Activated T-helper 1 cell treated with anti-CD3 and anti-CD28 coated beads, Interleukin-12 subunit alpha, Interleukin-12 subunit beta, Interleukin-2, Interleukin-4 antibody, amounts not matched to agents 30 ng/mL and 10 ng/mL and 1 ng/mL, durations not matched to agents 14 hours and 24 hours and 36 hours (primary cell): Measurements from ENCODE around the gene PEAK1. TPM values are rescaled to one million over a fixed set of nuclear protein-coding genes. Genes with fewer than 3 reads are reported as not detected.
"Not testable (repeated sequence)": the region's sequence is repeated elsewhere in the genome, so short reads cannot be mapped to it uniquely, and the experiment has no call there.

Experiments
- DNase-seq: peaks from one replicate; pipeline ENCODE4 v3.0.0; 2021; ENCODE audit warnings: low spot score
- H3K27ac Mint-ChIP-seq: one replicate; pipeline ENCODE4 v1.8.0; 2021; ENCODE audit warnings: mild to moderate bottlenecking, mixed read lengths
- H3K27me3 Mint-ChIP-seq: one replicate; pipeline ENCODE4 v1.8.0; 2022; ENCODE audit warnings: mild to moderate bottlenecking, moderate library complexity, mixed read lengths; ENCODE audit not compliant: insufficient read depth
- H3K36me3 Mint-ChIP-seq: one replicate; pipeline ENCODE4 v1.8.0; 2021; ENCODE audit warnings: low read depth, mixed read lengths
- H3K4me1 Mint-ChIP-seq: one replicate; pipeline ENCODE4 v1.8.0; 2021; ENCODE audit warnings: low read depth, mixed read lengths
- H3K4me3 Mint-ChIP-seq: one replicate; pipeline ENCODE4 v1.8.0; 2021; ENCODE audit warnings: mild to moderate bottlenecking, moderate library complexity, mixed read lengths
- H3K9me3 Mint-ChIP-seq: one replicate; pipeline ENCODE4 v1.8.0; 2021; ENCODE audit warnings: mixed read lengths
- intact Hi-C: fragments of 100-400 bp; cut with micrococcal nuclease; formaldehyde crosslinking; loops from one replicate; pipeline ENCODE4 v1.15.1; 2024
- total RNA-seq: library from RNA; stranded (reverse); gene quantifications from 2 replicates; pipeline ENCODE4 v1.2.3, GENCODE V29; 2022

Gene PEAK1
- total RNA-seq, 1 donor from 2014 or later = 27.0 TPM

DNA sequence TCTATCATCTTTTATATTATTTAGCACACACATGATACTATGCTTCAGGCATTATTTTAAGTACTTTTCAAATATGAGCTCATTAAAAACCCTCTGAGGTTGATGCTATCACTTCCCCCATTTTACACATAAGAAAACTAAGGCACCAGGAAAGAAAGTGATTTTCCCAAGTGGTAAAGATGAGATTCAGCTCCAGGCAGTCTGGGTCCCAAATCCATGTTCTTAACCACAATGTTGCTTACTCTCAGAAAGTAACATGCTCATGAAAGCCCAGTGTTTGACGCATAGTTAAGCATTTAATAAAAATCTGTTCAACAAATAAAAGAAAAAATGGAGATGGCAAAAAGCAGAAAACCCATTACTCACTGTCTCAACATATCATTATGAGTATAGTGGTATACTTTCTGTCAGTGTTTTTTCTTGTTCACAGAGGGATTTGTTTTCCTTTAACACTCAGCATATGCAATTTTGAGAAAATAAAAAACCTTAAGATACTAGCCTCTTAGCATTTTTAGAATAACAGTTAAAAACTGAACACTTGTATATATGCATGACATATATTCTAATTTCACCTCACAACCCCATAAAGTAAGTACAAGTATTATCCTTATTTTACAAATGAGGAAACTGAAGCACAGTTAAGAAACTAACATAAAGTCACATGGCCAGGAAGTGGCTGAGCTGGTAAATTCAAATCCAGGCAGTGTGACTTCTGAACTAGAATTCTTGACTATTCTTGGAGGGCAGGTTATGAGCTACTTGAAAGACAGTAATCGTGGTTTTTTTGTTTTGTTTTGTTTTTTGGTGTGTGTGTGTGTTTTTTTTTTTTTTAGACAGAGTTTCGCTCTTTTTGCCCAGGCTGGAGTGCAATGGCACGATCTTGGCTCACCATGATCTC lies 10.4 kb downstream of the PEAK1 start:
- Mint-ChIP-seq H3K36me3 (peaks cover 7% of the 10 kb centered on the region), H3K4me1 (peaks cover 47% of the 10 kb centered on the region), H3K9me3 (no peaks in the 10 kb centered on the region), H3K27ac (peak overlapping the region; percentile 89), H3K4me3 (peak overlapping the region; percentile 72), H3K27me3 (no peaks in the 10 kb centered on the region)
- DNase-seq = peak; percentile 39
- intact Hi-C loops = loop anchor here (1.0 to 10.0 kb wide), 2 partner anchors 11 to 225 kb away; partner anchors contain the start of genes HMG20A and PEAK1

DNA sequence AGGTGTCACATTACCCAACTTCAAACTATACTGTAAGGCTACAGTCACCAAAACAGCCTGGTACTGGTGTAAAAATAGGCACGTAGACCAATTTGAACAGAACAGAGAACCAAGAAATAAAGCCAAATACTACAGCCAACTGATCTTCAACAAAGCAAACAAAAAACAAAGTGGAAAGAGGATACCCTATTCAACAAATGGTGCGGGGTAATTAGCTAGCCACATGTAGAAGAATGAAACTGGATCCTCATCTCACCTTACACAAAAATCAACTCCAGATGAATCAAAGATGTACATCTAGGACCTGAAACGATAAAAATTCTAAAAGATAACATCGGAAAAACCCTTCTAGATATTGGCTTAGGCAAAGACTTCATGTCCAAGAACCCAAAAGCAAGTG lies 13.1 kb downstream of the PEAK1 start:
- Mint-ChIP-seq H3K9me3 (no peaks in the 10 kb centered on the region), H3K4me1 (peaks cover 57% of the 10 kb centered on the region), H3K27ac (no peak overlapping the region), H3K27me3 (no peaks in the 10 kb centered on the region), H3K4me3 (no peak overlapping the region), H3K36me3 (peaks cover 4% of the 10 kb centered on the region)
- DNase-seq = no peak
- intact Hi-C loops = loop anchor here (10.0 kb wide), 1 partner anchor 222 kb away; no protein-coding TSS in a partner anchor

DNA sequence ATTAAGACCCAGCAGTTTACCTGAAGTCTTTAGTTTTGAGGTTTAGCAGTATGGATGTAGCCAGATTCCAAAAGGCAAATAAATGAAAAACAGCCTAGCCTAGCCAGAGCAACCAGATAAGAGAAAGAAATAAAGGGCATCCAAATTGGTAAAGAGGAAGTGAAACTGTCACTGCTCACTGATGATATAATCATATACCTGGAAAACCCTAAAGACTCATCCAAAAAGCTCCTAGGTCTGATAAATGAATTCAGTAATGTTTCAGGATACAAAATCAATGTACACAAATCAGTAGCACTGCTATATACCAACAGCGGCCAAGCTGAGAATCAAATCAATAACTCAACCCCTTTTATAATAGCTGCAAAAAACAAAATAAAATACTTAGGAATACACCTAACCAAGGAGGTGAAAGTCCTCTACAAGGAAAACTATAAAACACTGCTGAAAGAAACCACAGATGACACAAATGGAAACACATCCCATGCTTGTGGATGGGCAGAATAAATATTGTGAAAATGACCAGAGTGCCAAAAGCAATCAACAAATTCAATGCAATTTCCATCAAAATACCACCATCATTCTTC lies 13.6 kb downstream of the PEAK1 start:
- H3K4me1 Mint-ChIP-seq = peaks cover 57% of the 10 kb centered on the region
- DNase-seq, H3K9me3 Mint-ChIP-seq, H3K4me3 Mint-ChIP-seq, H3K27me3 Mint-ChIP-seq, H3K36me3 Mint-ChIP-seq, H3K27ac Mint-ChIP-seq: not testable (repeated sequence)
- intact Hi-C loops = loop anchor here (10.0 kb wide), 1 partner anchor 221 kb away; no protein-coding TSS in a partner anchor

DNA sequence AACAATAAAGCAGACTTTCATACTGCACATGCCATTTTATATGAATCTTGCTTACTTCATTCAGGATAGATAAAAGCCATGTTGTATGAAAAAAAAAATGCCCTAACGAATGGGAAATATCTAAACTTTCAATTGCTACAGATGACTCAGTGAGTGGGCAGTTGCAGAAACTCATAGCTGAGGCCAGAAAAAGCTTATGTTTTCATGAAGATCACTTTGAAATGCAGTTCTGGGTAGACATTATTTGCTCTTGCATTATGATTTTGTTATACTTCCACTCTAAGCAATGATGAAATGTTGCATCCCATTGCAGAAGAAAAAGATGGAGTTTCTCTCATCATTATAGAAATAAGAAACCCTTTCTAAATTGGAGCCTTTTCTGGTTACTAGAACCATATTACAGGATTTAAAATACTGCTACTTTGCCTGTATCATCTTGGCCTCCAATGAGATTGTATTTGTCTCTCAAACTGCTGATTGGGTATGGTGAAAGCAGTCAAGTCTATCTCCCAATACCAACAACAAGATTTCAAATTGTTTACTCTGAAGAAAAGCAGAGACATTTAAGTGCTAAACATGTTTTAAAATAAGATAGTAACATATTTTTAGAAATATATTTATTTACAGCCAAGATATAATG lies 17.0 kb downstream of the PEAK1 start:
- Mint-ChIP-seq H3K4me1 (peaks cover 38% of the 10 kb centered on the region), H3K4me3 (no peak overlapping the region), H3K36me3 (peaks cover 12% of the 10 kb centered on the region), H3K27ac (peak overlapping the region; percentile 8), H3K9me3 (peaks cover 27% of the 10 kb centered on the region), H3K27me3 (no peaks in the 10 kb centered on the region)
- DNase-seq = no peak
- intact Hi-C loops = loop anchor here (1.0 to 10.0 kb wide), 2 partner anchors 17 to 218 kb away; partner anchors contain the start of genes HMG20A and PEAK1

DNA sequence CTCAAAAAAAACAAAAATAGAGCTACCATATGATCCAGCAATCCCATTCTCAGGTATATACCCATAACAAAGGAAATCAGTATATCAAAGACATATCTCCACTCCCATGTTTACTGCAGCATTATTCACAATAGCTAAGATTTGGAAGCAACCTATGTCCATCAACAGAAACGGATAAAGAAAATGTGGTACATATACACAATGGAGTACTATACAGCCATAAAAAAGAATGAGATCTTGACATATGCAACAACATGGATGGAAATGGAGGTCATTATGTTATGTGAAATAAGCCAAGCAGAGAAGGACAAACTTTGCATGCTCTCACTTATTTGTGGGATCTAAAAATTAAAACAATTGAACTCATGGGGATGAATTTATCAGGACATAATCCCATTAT lies 19.6 kb downstream of the PEAK1 start:
- H3K27ac Mint-ChIP-seq = no peak overlapping the region
- no peak overlapping the region for H3K4me3 Mint-ChIP-seq
- intact Hi-C loops = loop anchor here (10.0 kb wide), 1 partner anchor 215 kb away; no protein-coding TSS in a partner anchor
- no peaks in the 10 kb centered on the region for H3K27me3 Mint-ChIP-seq
- no peak for DNase-seq
- H3K9me3 Mint-ChIP-seq = peaks cover 50% of the 10 kb centered on the region
- peaks cover 15% of the 10 kb centered on the region for H3K4me1 Mint-ChIP-seq
- H3K36me3 Mint-ChIP-seq = peaks cover 18% of the 10 kb centered on the region

DNA sequence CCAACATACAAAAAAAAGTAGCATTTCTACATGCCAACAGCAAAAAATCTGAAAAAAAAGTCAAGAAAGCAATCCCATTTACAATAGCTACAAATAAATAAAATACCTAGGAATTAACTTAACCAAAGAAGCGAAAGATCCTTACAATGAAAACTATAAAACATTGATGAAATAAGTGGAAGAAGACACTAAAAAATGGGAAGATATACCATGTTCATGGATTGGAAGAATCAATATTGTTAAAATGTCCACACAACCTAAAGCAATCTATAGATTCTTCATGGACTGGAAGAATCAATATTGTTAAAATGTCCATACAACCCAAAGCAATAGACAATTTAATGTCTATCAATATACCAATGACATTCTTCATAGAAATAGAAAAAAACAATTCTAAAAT lies 21.0 kb downstream of the PEAK1 start:
- H3K9me3 Mint-ChIP-seq = peaks cover 61% of the 10 kb centered on the region
- no peaks in the 10 kb centered on the region for H3K27me3 Mint-ChIP-seq
- peaks cover 15% of the 10 kb centered on the region for H3K4me1 Mint-ChIP-seq
- intact Hi-C loops = no loop called here
- H3K4me3 Mint-ChIP-seq = no peak overlapping the region
- no peak for DNase-seq
- H3K27ac Mint-ChIP-seq = no peak overlapping the region
- peaks cover 23% of the 10 kb centered on the region for H3K36me3 Mint-ChIP-seq

DNA sequence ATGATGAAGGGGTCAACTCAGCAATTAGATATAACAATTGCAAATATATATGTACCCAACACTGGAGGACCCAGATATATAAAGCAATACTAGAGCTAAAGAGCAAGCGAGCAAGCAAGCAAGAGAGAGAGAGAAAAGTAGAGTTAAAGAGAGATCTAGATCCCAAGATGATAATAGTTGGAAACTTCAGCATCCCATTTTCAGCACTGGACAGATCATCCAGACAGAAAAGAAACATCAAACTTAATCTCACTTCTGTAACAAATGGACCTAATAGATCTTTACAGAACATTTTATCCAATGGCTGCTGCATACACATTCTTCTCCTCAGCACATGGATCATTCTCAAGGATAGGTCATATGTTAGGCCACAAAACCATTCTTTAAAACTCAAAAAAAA lies 23.2 kb downstream of the PEAK1 start:
- intact Hi-C loops = no loop called here
- Mint-ChIP-seq H3K36me3 (peaks cover 23% of the 10 kb centered on the region), H3K4me1 (peaks cover 5% of the 10 kb centered on the region), H3K9me3 (peaks cover 65% of the 10 kb centered on the region), H3K27me3 (no peaks in the 10 kb centered on the region), H3K4me3 (no peak overlapping the region), H3K27ac (no peak overlapping the region)
- no peak for DNase-seq

DNA sequence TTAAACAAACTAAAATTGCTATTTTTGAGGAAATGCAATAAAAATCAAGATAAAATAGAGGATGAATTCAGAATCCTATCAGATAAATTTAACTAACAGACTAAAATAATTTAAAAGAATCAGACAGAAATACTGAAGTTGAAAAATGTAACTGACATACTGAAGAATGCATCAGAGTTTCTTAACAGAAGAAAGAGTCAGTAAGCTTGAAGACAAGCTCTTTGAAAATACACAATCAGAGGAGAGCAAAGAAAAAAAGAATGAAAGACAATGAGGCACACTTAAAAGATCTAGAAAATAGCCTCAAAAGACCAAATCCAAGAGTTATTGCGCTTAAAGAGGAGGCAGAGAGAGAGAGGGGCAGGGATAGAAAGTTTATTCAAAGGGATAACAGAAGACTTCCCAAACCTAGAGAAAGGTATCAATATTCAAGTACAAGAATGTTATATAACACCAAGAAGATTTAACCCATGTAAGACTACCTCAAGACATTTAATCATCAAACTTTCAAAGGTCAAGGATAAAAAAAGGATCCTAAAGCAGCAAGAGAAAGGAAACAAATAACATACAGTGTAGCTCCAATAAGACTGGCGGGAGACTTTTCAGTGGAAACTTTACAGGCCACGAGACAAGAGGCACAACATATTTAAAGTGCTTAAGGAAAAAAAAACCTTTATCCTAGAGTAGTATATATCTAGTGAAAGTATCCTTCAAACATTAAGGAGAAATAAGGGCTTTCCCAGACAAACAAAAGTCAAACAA lies 24.7 kb downstream of the PEAK1 start:
- Mint-ChIP-seq H3K27ac (no peak overlapping the region), H3K27me3 (no peaks in the 10 kb centered on the region), H3K4me3 (no peak overlapping the region), H3K4me1 (peaks cover 5% of the 10 kb centered on the region), H3K9me3 (peaks cover 61% of the 10 kb centered on the region), H3K36me3 (peaks cover 20% of the 10 kb centered on the region)
- intact Hi-C loops = no loop called here
- no peak for DNase-seq

DNA sequence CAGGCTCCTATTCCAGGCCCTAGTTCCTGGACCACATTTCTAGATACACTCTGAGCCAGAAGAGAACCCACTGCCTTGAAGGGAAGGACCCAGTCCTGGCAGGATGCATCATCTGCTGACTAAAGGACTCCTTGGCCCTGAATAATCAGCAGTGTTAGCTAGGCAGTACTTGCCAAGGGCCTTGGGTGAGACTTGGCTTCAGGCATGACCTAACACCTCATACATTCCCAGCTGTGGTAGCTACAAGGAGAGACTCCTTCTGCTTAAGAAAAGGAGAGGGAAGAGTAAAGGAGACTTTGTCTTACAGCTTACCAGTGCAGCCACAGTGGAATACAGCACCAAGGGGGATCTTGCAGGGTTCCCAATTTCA lies 26.4 kb downstream of the PEAK1 start:
- peaks cover 5% of the 10 kb centered on the region for H3K4me1 Mint-ChIP-seq
- no peak overlapping the region for H3K27ac Mint-ChIP-seq
- H3K9me3 Mint-ChIP-seq = peaks cover 44% of the 10 kb centered on the region
- peaks cover 15% of the 10 kb centered on the region for H3K36me3 Mint-ChIP-seq
- H3K4me3 Mint-ChIP-seq = no peak overlapping the region
- no peaks in the 10 kb centered on the region for H3K27me3 Mint-ChIP-seq
- intact Hi-C loops = no loop called here
- no peak for DNase-seq

DNA sequence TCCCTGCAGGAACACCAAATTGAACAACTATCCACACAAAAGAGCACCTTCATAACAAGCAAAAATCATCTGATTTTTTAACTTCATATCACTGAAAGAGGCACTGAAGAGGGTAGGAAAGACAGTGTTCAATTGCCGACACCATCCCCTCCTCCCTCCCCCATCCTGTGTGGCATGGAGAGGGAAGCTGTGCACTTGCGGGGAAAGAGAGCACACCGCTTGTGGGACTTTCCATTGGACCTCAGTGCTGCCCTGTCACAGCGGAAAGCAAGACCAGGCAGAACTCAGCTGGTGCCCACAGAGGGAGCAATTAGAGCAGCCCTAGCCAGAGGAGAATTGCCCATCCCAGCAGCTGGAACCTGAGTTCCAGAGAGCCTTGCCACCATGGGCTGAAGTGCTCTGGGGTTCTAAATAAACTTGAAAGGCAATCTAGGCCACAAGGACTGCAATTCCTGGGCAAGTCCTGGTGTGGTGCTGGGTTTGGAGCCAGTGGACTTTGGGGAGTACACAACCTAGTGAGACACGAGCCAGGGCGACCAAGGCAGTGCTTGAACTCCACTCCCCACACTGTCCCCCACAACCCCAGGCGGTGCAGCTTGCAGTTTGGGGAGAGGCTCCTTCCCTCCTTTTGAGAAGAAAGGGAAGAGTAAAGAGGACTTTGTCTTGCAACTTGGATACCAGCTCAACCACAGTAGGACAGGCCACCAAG lies 27.0 kb downstream of the PEAK1 start:
- H3K36me3 Mint-ChIP-seq = peaks cover 10% of the 10 kb centered on the region
- H3K27ac Mint-ChIP-seq = no peak overlapping the region
- DNase-seq = no peak
- intact Hi-C loops = no loop called here
- no peak overlapping the region for H3K4me3 Mint-ChIP-seq
- no peaks in the 10 kb centered on the region for H3K27me3 Mint-ChIP-seq
- peaks cover 5% of the 10 kb centered on the region for H3K4me1 Mint-ChIP-seq
- H3K9me3 Mint-ChIP-seq = peaks cover 38% of the 10 kb centered on the region

DNA sequence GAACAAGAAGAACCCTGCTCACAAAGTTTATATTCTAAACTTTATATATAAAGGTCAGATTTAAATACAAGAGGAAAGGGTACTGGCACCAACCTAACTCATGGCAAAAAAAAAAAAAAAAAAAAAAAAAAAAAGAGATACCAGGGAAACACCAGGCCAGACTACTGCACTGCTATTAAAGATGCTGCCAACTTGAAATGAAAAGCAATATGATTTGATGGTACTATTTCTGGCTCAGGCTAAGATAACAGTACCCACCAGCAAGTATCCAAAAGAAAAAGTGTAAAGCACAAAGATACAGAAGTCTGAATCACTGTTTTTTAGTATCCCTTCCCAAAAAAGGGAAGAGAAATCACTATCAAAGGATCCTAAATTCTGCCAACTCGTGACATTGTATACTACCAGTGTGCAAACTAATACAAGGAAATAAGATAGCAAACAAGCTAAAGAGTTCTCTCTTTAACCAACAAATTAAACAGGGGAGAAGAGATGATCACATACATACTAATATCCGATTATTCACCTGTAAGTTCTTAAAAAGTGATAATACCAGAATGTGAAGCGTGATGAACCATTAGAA lies 28.4 kb downstream of the PEAK1 start:
- H3K27ac Mint-ChIP-seq = no peak overlapping the region
- no peak overlapping the region for H3K4me3 Mint-ChIP-seq
- peaks cover 10% of the 10 kb centered on the region for H3K36me3 Mint-ChIP-seq
- peaks cover 26% of the 10 kb centered on the region for H3K9me3 Mint-ChIP-seq
- intact Hi-C loops = no loop called here
- H3K27me3 Mint-ChIP-seq = no peaks in the 10 kb centered on the region
- H3K4me1 Mint-ChIP-seq = peaks cover 5% of the 10 kb centered on the region
- DNase-seq = no peak
